NCI-H345 treated with DMSO at 0.1 percent for 48 hours (cell line): ENCODE results near the gene APBA1.

Experiments
- DNase-seq: peaks from one replicate; lab custom pipeline; 2025; ENCODE audit not compliant: unreplicated experiment; lab: John Stamatoyannopoulos, UW

The APBA1 gene

GRCh38 chr9:69671879-69672595, at the start of gene APBA1:
Gene APBA1, minus strand, starts transcription at chr9:69672371.
- DNase-seq = peak; percentile 50

DNA sequence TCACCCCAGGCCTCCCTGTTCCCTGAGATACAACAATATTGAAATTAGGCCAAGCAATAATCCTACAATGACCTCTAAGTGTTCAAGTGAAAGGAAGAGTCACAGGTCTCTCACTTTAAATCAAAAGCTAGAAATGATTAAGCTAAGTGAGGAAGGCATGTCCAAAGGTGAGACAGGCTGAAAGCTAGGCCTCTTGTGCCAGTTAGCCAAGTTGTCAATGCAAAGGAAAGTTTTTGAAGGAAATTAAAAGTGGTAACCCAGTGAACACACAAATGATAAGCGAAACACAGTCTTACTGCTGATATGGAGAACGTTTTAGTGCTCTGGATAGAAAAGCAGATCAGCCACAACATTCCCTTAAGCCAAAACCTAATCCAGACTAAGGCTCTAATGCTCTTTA, 47.8 kb upstream of the APBA1 start:
- DNase-seq = no peak

GRCh38 chr9:69719367-69719766, 47.2 kb upstream of the APBA1 start:
- DNase-seq = no peak

DNA sequence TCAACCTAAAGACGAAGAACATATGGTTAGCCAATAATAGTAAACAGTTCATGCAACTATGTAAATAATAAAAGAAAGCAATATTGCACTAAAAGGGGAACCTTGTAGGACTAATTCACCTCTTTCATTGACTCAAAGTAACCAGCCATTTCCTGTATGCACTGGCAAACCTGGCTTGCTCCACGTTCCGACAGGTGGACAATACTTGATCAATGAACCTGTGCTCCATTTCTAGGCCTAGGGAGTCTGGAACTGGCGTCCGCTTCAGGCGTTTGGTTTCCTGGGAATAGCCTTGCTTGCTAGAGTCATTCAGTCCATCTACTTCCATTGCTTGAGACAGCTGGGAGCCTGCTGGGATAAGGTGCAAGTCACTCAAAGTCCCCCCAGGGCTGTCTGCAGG, 46.0 kb upstream of the APBA1 start:
- DNase-seq = no peak

GRCh38 chr9:69715825-69716224, 43.7 kb upstream of the APBA1 start:
- DNase-seq = no peak

GRCh38 chr9:69715096-69715495, 42.9 kb upstream of the APBA1 start:
- no peak for DNase-seq

- no peak for DNase-seq
Measured at GRCh38 chr9:69697475-69697874, 25.3 kb upstream of the APBA1 start.

DNA sequence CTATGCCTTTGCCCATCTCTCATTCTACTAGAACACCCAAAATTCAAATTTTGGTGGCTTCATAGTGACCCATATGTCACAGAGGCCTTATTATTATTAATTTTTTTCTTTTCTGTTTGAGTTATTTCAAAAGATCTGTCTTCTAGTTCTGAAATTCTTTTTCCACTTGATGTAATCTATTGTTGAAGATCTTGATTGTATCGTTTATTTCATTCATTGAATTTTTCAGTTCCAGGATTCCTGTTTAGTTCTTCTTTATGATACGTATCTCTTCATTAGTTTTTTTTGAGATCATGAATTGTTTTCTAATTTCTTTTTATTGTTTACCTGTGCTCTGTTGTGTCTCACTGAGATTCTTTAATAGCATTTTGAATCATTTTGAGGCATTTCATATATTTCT, 24.6 kb upstream of the APBA1 start:
- no peak for DNase-seq

DNA sequence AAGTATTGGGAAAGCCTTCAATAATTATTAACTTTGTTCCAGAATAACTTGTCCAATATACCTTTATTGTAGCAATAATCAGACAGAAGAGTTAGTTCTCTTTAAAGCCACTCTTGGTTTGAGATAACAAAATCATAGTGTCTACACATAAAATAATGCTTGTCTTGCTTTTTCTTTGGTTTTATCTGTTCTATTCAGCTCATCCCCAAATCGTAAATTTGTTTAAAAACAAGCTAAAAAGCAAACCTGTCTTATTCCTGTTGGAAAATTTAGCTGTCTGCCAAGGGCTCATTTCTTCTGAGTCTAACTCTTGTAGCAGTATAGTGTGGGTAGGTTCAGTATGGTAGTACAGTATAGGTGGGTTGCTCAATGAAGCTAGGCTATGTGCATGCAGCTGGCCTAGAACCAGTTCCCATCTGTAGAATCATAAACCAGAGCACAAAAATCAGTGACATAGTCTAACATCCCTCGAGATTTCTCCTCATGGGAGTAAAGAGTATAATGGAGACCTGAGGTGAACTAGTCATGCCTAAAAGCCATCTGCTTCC, 17.9 kb upstream of the APBA1 start:
- no peak for DNase-seq

GRCh38 chr9:69683927-69684326, 11.8 kb upstream of the APBA1 start:
- DNase-seq = no peak

GRCh38 chr9:69678843-69679538, 6.8 kb upstream of the APBA1 start:
- DNase-seq = no peak

- DNase-seq = no peak
Measured at GRCh38 chr9:69677931-69678330, 5.8 kb upstream of the APBA1 start.

DNA sequence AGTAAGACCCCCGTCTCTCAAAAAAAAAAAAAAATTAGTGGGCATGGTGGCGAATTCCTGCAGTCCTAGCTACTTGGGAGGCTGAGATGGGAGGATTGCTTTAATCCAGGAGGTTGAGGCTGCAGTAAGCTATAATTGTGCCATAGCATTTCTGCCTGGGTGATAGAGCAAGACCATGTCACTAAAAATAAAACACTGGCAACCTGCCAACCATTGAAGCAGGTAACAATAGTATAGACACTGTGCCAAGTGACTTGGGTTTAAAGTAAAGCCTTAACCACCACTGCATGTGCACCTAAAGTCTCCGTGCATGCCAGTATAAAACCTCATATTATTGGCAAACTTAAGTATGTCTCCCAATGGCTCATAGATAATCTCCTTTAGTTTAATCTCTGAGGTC, 3.4 kb upstream of the APBA1 start:
- DNase-seq = peak; percentile 34

DNA sequence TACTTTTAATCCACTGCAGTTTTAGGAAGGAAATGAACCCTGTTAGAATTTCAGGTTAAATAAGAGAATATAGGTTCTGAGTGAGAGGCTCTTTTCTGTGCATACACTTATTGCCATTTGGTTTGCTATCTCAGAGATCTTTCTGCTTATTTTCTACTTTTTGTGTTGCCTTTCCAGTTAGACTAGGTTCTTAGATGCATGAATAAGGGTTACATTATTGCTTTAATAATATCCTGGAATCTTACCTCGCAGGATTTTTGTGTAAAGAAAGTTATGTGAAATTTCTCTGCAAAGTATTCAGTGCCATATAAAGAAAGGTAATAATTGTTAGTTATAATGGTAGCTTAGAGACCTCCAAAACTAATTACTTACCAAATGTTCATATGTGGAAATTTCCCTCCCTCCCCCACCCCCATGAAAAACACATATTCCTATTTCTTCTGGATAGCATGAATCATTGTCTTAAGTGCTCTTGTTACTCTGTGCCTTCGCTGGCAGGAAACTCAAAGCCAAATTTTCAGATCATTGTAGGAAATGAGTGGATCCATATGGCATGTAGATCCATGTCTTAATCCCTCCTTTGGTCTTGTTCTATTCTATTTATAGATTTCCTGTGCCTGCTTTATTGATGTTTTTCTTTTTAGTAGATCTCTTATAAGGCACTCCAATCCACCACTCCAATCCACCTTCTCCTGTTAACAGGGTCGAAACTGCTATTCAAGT, 2.7 kb upstream of the APBA1 start:
- DNase-seq = no peak

DNA sequence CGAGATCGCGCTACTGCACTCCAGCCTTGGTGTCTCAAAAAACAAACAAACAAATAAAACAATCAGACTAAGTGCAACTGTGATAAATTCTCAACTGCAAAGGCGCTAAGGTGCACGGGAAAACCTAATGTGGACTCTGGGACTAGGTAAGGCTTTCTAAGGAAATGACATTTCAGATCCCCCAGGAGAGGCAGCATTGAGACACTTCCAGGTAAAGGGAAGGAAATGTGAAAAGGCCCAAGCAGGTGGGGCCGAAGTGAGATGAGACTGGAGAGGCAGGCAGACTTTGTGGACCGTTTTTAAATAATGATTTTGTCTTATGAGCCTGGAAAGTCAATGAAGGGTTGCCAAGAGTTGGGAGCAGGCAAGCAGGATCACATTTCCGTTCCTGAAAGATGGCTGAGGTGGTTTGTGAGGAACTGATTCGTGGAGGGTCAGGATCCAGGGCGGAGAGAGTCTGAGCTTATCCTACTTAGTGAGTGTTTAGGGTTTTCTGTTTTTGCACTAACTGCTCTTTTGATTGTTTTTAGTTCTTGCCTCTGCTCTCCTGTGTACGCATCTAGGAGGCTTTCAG, 2.0 kb upstream of the APBA1 start:
- no peak for DNase-seq

DNA sequence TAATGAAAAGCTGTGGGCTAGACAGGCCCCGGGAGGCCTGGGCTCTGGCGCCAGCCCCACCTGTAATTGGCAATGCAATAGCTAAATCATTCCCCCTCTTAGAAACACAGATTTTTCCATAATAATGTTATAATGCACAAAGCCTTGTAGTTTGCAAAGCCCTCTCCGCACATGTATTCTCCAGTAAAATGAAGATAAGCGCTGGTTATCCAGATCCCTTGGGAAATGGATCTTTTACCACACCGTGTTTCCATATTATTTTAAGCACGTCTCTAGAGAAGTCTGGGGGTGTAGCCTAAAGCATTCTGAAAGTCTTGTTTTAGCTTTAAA, 1.1 kb upstream of the APBA1 start:
- no peak for DNase-seq

DNA sequence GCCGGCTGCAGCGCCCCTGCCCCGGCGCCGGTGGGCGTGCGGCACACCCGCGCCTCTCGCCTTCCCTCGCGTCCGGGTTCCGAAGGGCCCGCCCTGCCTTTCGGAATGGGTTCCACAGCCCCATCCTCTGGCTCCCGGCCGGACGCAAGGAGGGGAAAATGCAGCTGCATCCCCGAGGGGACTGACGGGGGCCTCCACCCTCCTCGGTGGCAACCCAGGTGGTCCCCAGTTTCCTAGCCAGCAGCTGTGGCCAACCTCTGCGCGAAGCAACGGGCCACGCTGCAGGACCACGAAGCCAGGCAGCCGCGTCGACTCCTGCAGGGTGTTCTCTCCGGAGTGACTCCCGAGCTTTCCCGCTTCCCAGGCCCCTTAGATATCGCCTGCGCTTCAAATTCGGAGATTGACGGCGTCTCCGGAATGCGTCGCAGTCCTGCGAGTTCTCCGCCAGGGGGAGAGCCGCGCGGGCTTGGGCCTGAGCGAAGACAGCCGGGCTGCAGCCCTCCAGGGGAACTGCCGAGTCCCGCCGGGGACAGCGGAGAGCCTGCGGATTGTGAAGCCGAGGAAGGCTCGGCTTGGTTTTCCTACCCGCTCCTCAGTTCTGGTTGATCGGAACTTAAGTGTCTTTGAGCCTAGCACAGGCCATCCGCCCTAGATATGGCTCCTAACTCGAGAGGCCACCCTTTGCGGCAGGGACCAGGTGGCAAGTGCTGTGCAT, 582 bp upstream of the APBA1 start:
- DNase-seq = peak; percentile 85

DNA sequence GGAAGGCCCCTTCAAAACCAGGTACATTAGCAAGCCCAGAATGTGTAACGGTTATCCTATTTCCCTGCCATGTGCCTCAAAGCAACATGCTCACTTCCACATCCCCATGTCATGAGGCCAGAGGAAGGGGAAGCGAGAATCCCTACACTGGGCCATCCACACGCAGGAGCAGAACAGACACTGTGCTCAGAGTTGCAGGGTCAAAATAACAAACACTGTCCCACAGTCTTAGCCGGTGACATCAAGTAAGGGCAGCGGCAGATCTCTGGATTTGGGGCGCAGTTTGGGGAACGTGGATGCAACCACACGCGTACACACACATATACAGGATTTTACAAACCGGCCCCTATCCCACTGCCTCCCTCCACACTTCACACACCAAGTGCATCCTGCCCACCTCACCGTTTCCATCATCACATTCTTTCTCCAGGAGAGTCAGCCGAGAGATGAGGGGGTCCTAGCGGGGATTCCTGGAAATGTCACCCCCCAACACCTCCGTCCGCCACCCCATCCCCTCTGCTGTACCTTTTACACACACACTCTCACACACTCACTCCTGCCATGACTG, 776 bp downstream of the APBA1 start:
- DNase-seq = no peak

DNA sequence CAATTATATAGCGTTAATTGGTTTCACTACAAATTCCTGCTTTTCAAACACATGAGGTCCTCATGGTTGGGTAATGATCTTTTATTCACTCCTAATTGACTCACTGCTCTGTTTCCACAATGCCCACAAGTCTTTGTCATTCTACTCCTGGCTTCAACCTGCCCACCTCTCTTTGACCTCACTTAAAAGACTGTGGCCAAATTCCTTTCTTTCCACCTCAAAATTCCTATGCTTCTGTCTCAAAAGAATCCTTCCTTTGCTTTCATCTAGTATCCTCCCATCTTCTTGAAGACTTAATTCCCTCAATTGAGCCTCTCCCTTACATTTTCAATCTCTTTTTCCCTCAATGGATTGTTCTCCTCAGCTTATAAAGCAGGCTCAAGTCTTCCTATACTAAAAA, 4.9 kb downstream of the APBA1 start:
- no peak for DNase-seq

- DNase-seq = no peak
Measured at GRCh38 chr9:69660304-69660703, 11.9 kb downstream of the APBA1 start.
